Ascending aorta (tissue), 2 donors: ENCODE measurements around the gene SUGP2. TPM values are rescaled to one million over a fixed set of nuclear protein-coding genes. Genes with fewer than 3 reads are reported as not detected.

ENCODE experiments used
- DNase-seq, 2 donors: peaks; one replicate each; pipeline ENCODE4 v3.0.0-alpha.2; 2019; ENCODE audit warnings: low spot score in 2 of 2
- H3K27ac ChIP-seq, 2 donors: fragments of 200-600 bp; sonication (generic); one replicate each; pipeline ENCODE4 v1.5.1; 2016 to 2017; ENCODE audit warnings: mild to moderate bottlenecking in 1 of 2
- H3K27me3 ChIP-seq: fragments of 200-600 bp; sonication (generic); one replicate; pipeline ENCODE4 v1.5.1; 2017
- H3K36me3 ChIP-seq, 2 donors: fragments of 200-600 bp; sonication (generic); one replicate each; pipeline ENCODE4 v1.5.1; 2016
- H3K4me1 ChIP-seq, 2 donors: fragments of 200-600 bp; sonication (generic); one replicate each; pipeline ENCODE4 v1.5.1; 2016 to 2017; ENCODE audit warnings: mild to moderate bottlenecking in 1 of 2
- H3K4me3 ChIP-seq, 2 donors: fragments of 200-600 bp; sonication (generic); one replicate each; pipeline ENCODE4 v1.5.1; 2016 to 2017; ENCODE audit warnings: mild to moderate bottlenecking in 1 of 2
- H3K9me3 ChIP-seq, 2 donors: fragments of 200-600 bp; sonication (generic); one replicate each; pipeline ENCODE4 v1.5.1; 2016
- CTCF ChIP-seq, 3 experiments: fragments of 200-600 bp in 2 of 3; fragments of 450-650 bp in 1 of 3; sonication (generic) in 2 of 3; IDR thresholded peaks; one replicate each; pipeline ENCODE4 v1.5.1; 2016 to 2019; ENCODE audit warnings: antibody characterized with exemption in 3 of 3, mild to moderate bottlenecking in 1 of 3, moderate library complexity in 1 of 3
- intact Hi-C: fragments of 100-400 bp; cut with DNase I; formaldehyde crosslinking; loops from one replicate; pipeline ENCODE4 v1.15.1; 2023
- total RNA-seq: library from RNA; depleted of rRNA; stranded (reverse); fragments of >200 nt; gene quantifications from one replicate; pipeline ENCODE4 v1.1.0, GENCODE V29; 2016

The SUGP2 gene
- total RNA-seq, 1 donor from 2014 or later = 23.6 TPM

- peaks cover 31 to 75% of the 10 kb centered on the region in 2 donors for H3K36me3 ChIP-seq
These were observed 37.5 kb downstream of the SUGP2 start for GRCh38 chr19:18995804-18996241.

GRCh38 chr19:18993115-18993514 lies 40.2 kb downstream of the SUGP2 start:
- peaks cover 23 to 52% of the 10 kb centered on the region in 2 donors for H3K36me3 ChIP-seq
- intact Hi-C loops = no loop called here

More at GRCh38 chr19:18995804-18996241, 37.5 kb downstream of the SUGP2 start:
- H3K27me3 ChIP-seq = no peaks in the 10 kb centered on the region
- no peak overlapping the region for H3K27ac ChIP-seq
- TF ChIP-seq CTCF (IDR thresholded peaks at IDR 0.05) = no peak
- no peak overlapping the region for H3K4me3 ChIP-seq
- H3K9me3 ChIP-seq = no peaks in the 10 kb centered on the region
- H3K4me1 ChIP-seq = no peaks in the 10 kb centered on the region
- intact Hi-C loops = no loop called here
- DNase-seq = no peak

GRCh38 chr19:18992696-18993095 lies 40.6 kb downstream of the SUGP2 start:
- no peak for DNase-seq
- no peaks in the 10 kb centered on the region for H3K9me3 ChIP-seq
- intact Hi-C loops = no loop called here
- H3K4me3 ChIP-seq = no peak overlapping the region
- H3K27ac ChIP-seq = no peak overlapping the region
- H3K27me3 ChIP-seq = no peaks in the 10 kb centered on the region
- H3K4me1 ChIP-seq = no peaks in the 10 kb centered on the region
- peaks cover 21 to 50% of the 10 kb centered on the region in 2 donors for H3K36me3 ChIP-seq
- no peak for TF ChIP-seq CTCF (IDR thresholded peaks at IDR 0.05)

More at GRCh38 chr19:18993115-18993514, 40.2 kb downstream of the SUGP2 start:
- TF ChIP-seq CTCF (IDR thresholded peaks at IDR 0.05) = no peak
- Histone ChIP-seq H3K27ac (no peak overlapping the region), H3K27me3 (no peaks in the 10 kb centered on the region), H3K9me3 (no peaks in the 10 kb centered on the region), H3K4me1 (no peaks in the 10 kb centered on the region), H3K4me3 (no peak overlapping the region)
- no peak for DNase-seq

- intact Hi-C loops = no loop called here
- Histone ChIP-seq H3K9me3 (no peaks in the 10 kb centered on the region), H3K27me3 (no peaks in the 10 kb centered on the region), H3K4me1 (no peaks in the 10 kb centered on the region), H3K36me3 (peaks cover 21 to 43% of the 10 kb centered on the region in 2 donors), H3K27ac (no peak overlapping the region), H3K4me3 (no peak overlapping the region)
- no peak for DNase-seq
- no peak for TF ChIP-seq CTCF (IDR thresholded peaks at IDR 0.05)
These were observed 41.8 kb downstream of the SUGP2 start for GRCh38 chr19:18991468-18991867.

GRCh38 chr19:18991006-18991405 lies 42.3 kb downstream of the SUGP2 start:
- Histone ChIP-seq H3K4me3 (no peak overlapping the region), H3K27ac (no peak overlapping the region), H3K27me3 (no peaks in the 10 kb centered on the region), H3K9me3 (no peaks in the 10 kb centered on the region), H3K36me3 (peaks cover 21 to 41% of the 10 kb centered on the region in 2 donors), H3K4me1 (no peaks in the 10 kb centered on the region)
- intact Hi-C loops = no loop called here
- DNase-seq = no peak
- no peak for TF ChIP-seq CTCF (IDR thresholded peaks at IDR 0.05)
